ENCODE data around the gene DDX24. TPM values are rescaled to one million over a fixed set of nuclear protein-coding genes. Genes with fewer than 3 reads are reported as not detected.

The DDX24 gene
- 198 and 211 TPM in 2 replicates for total RNA-seq (2014; rRNA removed; shearing (Covaris generic))

GRCh38 chr14:94080621-94081385 lies at the start of gene DDX24, which contains the start of gene IFI27L1:
TSS of gene DDX24 (minus strand) at chr14:94081202. CDS start at chr14:94079742, 1,460 bp downstream.
TSS of gene IFI27L1 (plus strand) at chr14:94081310. CDS start at chr14:94096938, 15,628 bp downstream.
- Histone ChIP-seq H3K4me3 (ENCODE audit: insufficient read depth, low read depth, low read length) (peak within 1 kb of the TSS; percentile 96), H3K27me3 (ENCODE audit: control insufficient read depth, insufficient read depth, low read length) (no peaks in the 10 kb centered on the region), H3K36me3 (replicated peaks; ENCODE audit: control insufficient read depth, insufficient read depth, low read length) (peaks cover 8% of the 10 kb centered on the region)
- DNase-seq: peak; percentile 97

- H3K27me3 ChIP-seq (ENCODE audit: control insufficient read depth, insufficient read depth, low read length): peaks cover 2% of the 10 kb centered on the region; the same call in 1 of the 2 replicates
- no peaks in the 10 kb centered on the region for H3K36me3 ChIP-seq (replicated peaks; ENCODE audit: control insufficient read depth, insufficient read depth, low read length)
- H3K4me3 ChIP-seq (ENCODE audit: insufficient read depth, low read depth, low read length): peak overlapping the region; percentile 64
- DNase-seq: peak; percentile 60
Measured at GRCh38 chr14:94129758-94130414, 48.9 kb upstream of the DDX24 start.

- Histone ChIP-seq H3K27me3 (ENCODE audit: control insufficient read depth, insufficient read depth, low read length) (peaks cover 2% of the 10 kb centered on the region; the same call in 1 of the 2 replicates), H3K36me3 (replicated peaks; ENCODE audit: control insufficient read depth, insufficient read depth, low read length) (no peaks in the 10 kb centered on the region), H3K4me3 (ENCODE audit: insufficient read depth, low read depth, low read length) (peak within 1 kb of the TSS; percentile 64)
- DNase-seq: peak; percentile 93
Measured at GRCh38 chr14:94129111-94129757, 48.2 kb upstream of the DDX24 start, which contains the start of gene IFI27L2. TSS of gene IFI27L2 (minus strand) at chr14:94129604. CDS start at chr14:94129564, 40 bp downstream.

- H3K4me3 ChIP-seq (ENCODE audit: insufficient read depth, low read depth, low read length): peak overlapping the region; percentile 64
- DNase-seq: peak; percentile 34
- H3K36me3 ChIP-seq (replicated peaks; ENCODE audit: control insufficient read depth, insufficient read depth, low read length): no peaks in the 10 kb centered on the region
- peaks cover 2% of the 10 kb centered on the region; the same call in 1 of the 2 replicates for H3K27me3 ChIP-seq (ENCODE audit: control insufficient read depth, insufficient read depth, low read length)
Measured at GRCh38 chr14:94128216-94128839, 47.3 kb upstream of the DDX24 start.

- H3K36me3 ChIP-seq (replicated peaks; ENCODE audit: control insufficient read depth, insufficient read depth, low read length): no peaks in the 10 kb centered on the region
- no peak for DNase-seq
- peaks cover 2% of the 10 kb centered on the region; the same call in 1 of the 2 replicates for H3K27me3 ChIP-seq (ENCODE audit: control insufficient read depth, insufficient read depth, low read length)
- H3K4me3 ChIP-seq (ENCODE audit: insufficient read depth, low read depth, low read length): no peak overlapping the region
Measured at GRCh38 chr14:94127330-94127729, 46.3 kb upstream of the DDX24 start.

GRCh38 chr14:94126800-94127199 lies 45.8 kb upstream of the DDX24 start:
- Histone ChIP-seq H3K27me3 (ENCODE audit: control insufficient read depth, insufficient read depth, low read length) (peaks cover 2% of the 10 kb centered on the region; the same call in 1 of the 2 replicates), H3K36me3 (replicated peaks; ENCODE audit: control insufficient read depth, insufficient read depth, low read length) (no peaks in the 10 kb centered on the region), H3K4me3 (ENCODE audit: insufficient read depth, low read depth, low read length) (no peak overlapping the region)
- DNase-seq: no peak

- no peak overlapping the region for H3K4me3 ChIP-seq (ENCODE audit: insufficient read depth, low read depth, low read length)
- H3K27me3 ChIP-seq (ENCODE audit: control insufficient read depth, insufficient read depth, low read length): peaks cover 2% of the 10 kb centered on the region; the same call in 1 of the 2 replicates
- H3K36me3 ChIP-seq (replicated peaks; ENCODE audit: control insufficient read depth, insufficient read depth, low read length): no peaks in the 10 kb centered on the region
- DNase-seq: no peak
Measured at GRCh38 chr14:94126419-94126677, 45.3 kb upstream of the DDX24 start.

- no peak for DNase-seq
Measured at GRCh38 chr14:94125659-94126418, 44.8 kb upstream of the DDX24 start.

GRCh38 chr14:94124582-94125377 lies 43.8 kb upstream of the DDX24 start:
- Histone ChIP-seq H3K27me3 (ENCODE audit: control insufficient read depth, insufficient read depth, low read length) (peaks cover 2% of the 10 kb centered on the region; the same call in 1 of the 2 replicates), H3K4me3 (ENCODE audit: insufficient read depth, low read depth, low read length) (no peak overlapping the region), H3K36me3 (replicated peaks; ENCODE audit: control insufficient read depth, insufficient read depth, low read length) (no peaks in the 10 kb centered on the region)
- no peak for DNase-seq

More at GRCh38 chr14:94125659-94126418, 44.8 kb upstream of the DDX24 start:
- no peak overlapping the region for H3K4me3 ChIP-seq (ENCODE audit: insufficient read depth, low read depth, low read length)
- H3K27me3 ChIP-seq (ENCODE audit: control insufficient read depth, insufficient read depth, low read length): peaks cover 2% of the 10 kb centered on the region; the same call in 1 of the 2 replicates
- no peaks in the 10 kb centered on the region for H3K36me3 ChIP-seq (replicated peaks; ENCODE audit: control insufficient read depth, insufficient read depth, low read length)

- Histone ChIP-seq H3K27me3 (ENCODE audit: control insufficient read depth, insufficient read depth, low read length) (peaks cover 2% of the 10 kb centered on the region; the same call in 1 of the 2 replicates), H3K4me3 (ENCODE audit: insufficient read depth, low read depth, low read length) (no peak overlapping the region), H3K36me3 (replicated peaks; ENCODE audit: control insufficient read depth, insufficient read depth, low read length) (no peaks in the 10 kb centered on the region)
- no peak for DNase-seq
Measured at GRCh38 chr14:94123868-94124267, 42.9 kb upstream of the DDX24 start.

- no peaks in the 10 kb centered on the region for H3K36me3 ChIP-seq (replicated peaks; ENCODE audit: control insufficient read depth, insufficient read depth, low read length)
- no peak for DNase-seq
- no peak overlapping the region for H3K4me3 ChIP-seq (ENCODE audit: insufficient read depth, low read depth, low read length)
- H3K27me3 ChIP-seq (ENCODE audit: control insufficient read depth, insufficient read depth, low read length): peaks cover 1% of the 10 kb centered on the region; the same call in 1 of the 2 replicates
Measured at GRCh38 chr14:94123296-94123695, 42.3 kb upstream of the DDX24 start.

GRCh38 chr14:94122438-94122837 lies 41.4 kb upstream of the DDX24 start:
- Histone ChIP-seq H3K36me3 (replicated peaks; ENCODE audit: control insufficient read depth, insufficient read depth, low read length) (no peaks in the 10 kb centered on the region), H3K27me3 (ENCODE audit: control insufficient read depth, insufficient read depth, low read length) (no peaks in the 10 kb centered on the region; the same call in 1 of the 2 replicates), H3K4me3 (ENCODE audit: insufficient read depth, low read depth, low read length) (no peak overlapping the region)
- DNase-seq: no peak

GRCh38 chr14:94121485-94121884 lies 40.5 kb upstream of the DDX24 start:
- DNase-seq: no peak
- no peaks in the 10 kb centered on the region; the same call in 1 of the 2 replicates for H3K27me3 ChIP-seq (ENCODE audit: control insufficient read depth, insufficient read depth, low read length)
- H3K36me3 ChIP-seq (replicated peaks; ENCODE audit: control insufficient read depth, insufficient read depth, low read length): no peaks in the 10 kb centered on the region
- no peak overlapping the region for H3K4me3 ChIP-seq (ENCODE audit: insufficient read depth, low read depth, low read length)

Data from H7 (cell line).